ENCODE measurements around the gene HLA-DQA2. TPM values are rescaled to one million over a fixed set of nuclear protein-coding genes. Genes with fewer than 3 reads are reported as not detected.

HLA-DQA2 gene
- total RNA-seq, 1 experiment from 2014 or later = not detected

DNA sequence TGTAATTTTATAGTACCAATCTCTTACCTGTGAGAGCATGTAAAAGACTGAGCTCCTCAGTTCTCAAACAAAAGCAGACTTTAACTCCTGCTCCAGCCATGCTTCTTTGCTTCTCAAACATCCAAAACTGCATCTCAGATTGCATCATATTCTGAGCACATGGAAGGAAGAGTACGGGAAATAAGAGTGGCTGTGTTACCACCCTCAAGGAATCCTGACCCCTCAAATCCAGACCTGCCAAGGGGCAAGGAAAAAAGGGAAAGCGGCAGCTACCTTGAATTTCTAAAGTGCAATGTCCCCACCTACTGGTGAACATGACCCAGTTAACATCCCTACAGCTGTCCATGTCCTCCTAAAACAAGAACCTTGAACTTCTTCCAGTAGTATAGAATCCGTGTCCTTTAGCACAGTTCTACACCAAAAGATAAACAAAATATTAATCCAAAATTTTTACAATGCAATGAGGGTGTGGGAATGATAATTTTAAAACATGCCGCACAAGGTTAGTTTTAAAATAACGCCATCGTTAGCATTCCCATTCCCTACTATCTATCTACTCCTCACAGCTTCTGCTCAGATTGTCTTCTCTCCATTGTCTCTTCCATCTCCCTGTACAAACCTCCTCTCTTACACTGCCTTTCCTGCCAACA lies 40.7 kb upstream of the HLA-DQA2 start:
- Histone ChIP-seq H3K79me2 (ENCODE audit: insufficient read depth, low read length) (no peaks in the 10 kb centered on the region), H3K4ac (ENCODE audit: low read depth, low read length) (no peak overlapping the region), H3K9me3 (ENCODE audit: control insufficient read depth, low read depth, low read length) (no peaks in the 10 kb centered on the region), H2AFZ (ENCODE audit: low read length) (peak overlapping the region; percentile 92), H4K8ac (replicated peaks; ENCODE audit: insufficient read length, low read depth, low read length) (no peak overlapping the region), H2BK20ac (ENCODE audit: low read depth, low read length, poor library complexity, severe bottlenecking) (no peak overlapping the region), H2BK12ac (ENCODE audit: insufficient read length, low read depth, low read length) (no peak overlapping the region), H3K23me2 (ENCODE audit: insufficient read length, low read depth, low read length, poor library complexity, severe bottlenecking) (no peaks in the 10 kb centered on the region), H3K27me3 (ENCODE audit: insufficient read depth, low read length) (no peaks in the 10 kb centered on the region), H2BK15ac (ENCODE audit: low read depth, low read length) (no peak overlapping the region), H3K79me1 (ENCODE audit: insufficient read depth, low read depth, low read length, poor library complexity, severe bottlenecking) (no peaks in the 10 kb centered on the region), H3K4me1 (ENCODE audit: insufficient read depth, low read length) (no peaks in the 10 kb centered on the region), H3K9ac (ENCODE audit: extremely low read depth, insufficient read length, low read length) (no peak overlapping the region), H4K5ac (ENCODE audit: insufficient read length, low read depth, low read length) (no peak overlapping the region), H2BK120ac (ENCODE audit: low read depth, low read length, poor library complexity, severe bottlenecking) (no peak overlapping the region), H3K56ac (ENCODE audit: insufficient read length, low read depth, low read length) (no peak overlapping the region), H4K20me1 (ENCODE audit: control insufficient read depth, insufficient read depth, insufficient read length) (no peaks in the 10 kb centered on the region), H3K27ac (ENCODE audit: insufficient read length, low read depth, low read length) (no peak overlapping the region), H3K14ac (ENCODE audit: insufficient read depth, low read length) (no peak overlapping the region), H2AK5ac (ENCODE audit: insufficient read length, low read length) (no peak overlapping the region), H3K18ac (ENCODE audit: insufficient read length, low read depth, low read length) (no peak overlapping the region), H3T11ph (ENCODE audit: low read length) (no peak overlapping the region), H3K23ac (ENCODE audit: insufficient read length, low read depth, low read length) (no peak overlapping the region), H2BK5ac (ENCODE audit: insufficient read length, low read length) (no peak overlapping the region), H3K4me2 (ENCODE audit: insufficient read depth, insufficient read length, low read length) (no peak overlapping the region), H4K91ac (ENCODE audit: insufficient read length, low read depth, low read length) (no peak overlapping the region)
- peak; percentile 88 for TF ChIP-seq CTCF (conservative IDR thresholded peaks at IDR 0.05)
- Mint-ChIP-seq H3K4me1 (peaks cover 0 to 3% of the 10 kb centered on the region in 2 experiments; a peak in 2 of 4 replicates), H3K36me3 (ENCODE audit: insufficient read depth in 1 of 3, low read depth in 3 of 3) (no peaks in the 10 kb centered on the region), H3K27ac (no peak overlapping the region), H3K4me3 (no peak overlapping the region), H3K27me3 (ENCODE audit: low read depth) (no peaks in the 10 kb centered on the region; the same call in 1 of the 2 replicates), H3K9me3 (peaks cover 0 to 7% of the 10 kb centered on the region in 2 experiments; a peak in 4 of 5 replicates)
- WGBS (ENCODE audit: extremely low coverage, insufficient read length, low lambda C conversion rate) = no CpG with 5 or more reads among the region's 6 CpGs
- DNase-seq = peak; percentile 68

All from H9 (cell line).